A172 (cell line): ENCODE results near the gene GPR162. TPM values are rescaled to one million over a fixed set of nuclear protein-coding genes. Genes with fewer than 3 reads are reported as not detected.

Experiments used
- DNase-seq: peaks from one replicate; pipeline ENCODE4 v3.0.0-alpha.2; 2015; ENCODE audit warnings: low spot score
- total RNA-seq: library from RNA; depleted of rRNA; stranded (reverse); fragments of >200 nt; shearing (Covaris generic); gene quantifications from 2 replicates; pipeline ENCODE4 v1.2.3, GENCODE V29; 2014

GPR162 gene
- total RNA-seq, 1 experiment from 2014 or later: 5.3 TPM

DNA sequence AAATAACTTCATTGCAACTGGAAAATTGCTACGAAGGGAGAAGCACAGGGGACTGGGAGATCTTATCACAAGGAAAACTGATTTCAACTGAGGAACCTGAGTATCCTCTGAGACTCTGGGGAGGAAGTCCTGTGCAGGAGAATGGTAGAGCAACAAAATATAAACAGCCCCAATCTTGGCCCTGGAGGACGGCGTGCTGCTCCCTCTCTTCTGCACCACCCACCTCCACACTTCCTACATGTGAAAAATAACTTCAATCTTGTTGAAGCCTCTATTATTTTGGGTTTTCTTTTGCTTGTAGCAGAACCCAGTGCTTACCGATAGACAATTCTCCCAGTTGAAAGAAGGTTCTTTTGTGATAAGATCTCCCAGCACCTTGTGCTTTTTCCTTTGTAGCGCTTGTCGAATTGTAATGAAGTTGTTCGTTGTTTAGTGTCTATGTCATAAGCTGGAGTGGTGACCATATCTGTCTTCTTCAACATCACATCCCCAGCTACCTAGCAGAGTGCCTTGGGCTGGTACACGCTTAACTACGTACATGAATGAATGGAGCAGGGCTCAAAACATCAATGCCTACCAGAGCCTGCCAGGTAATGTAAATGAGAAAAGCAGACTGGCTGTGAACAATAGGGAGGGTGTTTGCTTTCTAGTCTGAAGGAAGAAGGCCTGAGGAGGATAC is 35.1 kb upstream of the GPR162 start:
- DNase-seq: no peak

DNA sequence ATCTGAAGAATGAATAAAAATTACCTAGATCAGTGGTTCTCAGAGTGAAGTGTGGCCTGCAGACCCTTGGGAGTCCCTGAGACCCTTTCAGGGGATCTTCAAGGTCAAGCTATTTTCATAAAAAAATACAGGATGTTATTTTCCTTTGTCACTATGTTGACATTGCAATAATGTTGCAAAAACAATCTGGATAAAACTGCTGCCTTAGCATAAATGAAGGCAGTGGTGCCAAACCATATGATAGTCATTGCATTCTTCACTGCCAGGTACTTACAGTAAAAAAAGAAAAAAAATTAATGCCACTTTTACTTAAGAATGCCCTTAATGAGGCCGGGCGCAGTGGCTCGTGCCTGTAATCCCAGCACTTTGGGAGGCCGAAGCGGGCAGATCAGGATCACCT is 34.3 kb upstream of the GPR162 start:
- no peak for DNase-seq

DNA sequence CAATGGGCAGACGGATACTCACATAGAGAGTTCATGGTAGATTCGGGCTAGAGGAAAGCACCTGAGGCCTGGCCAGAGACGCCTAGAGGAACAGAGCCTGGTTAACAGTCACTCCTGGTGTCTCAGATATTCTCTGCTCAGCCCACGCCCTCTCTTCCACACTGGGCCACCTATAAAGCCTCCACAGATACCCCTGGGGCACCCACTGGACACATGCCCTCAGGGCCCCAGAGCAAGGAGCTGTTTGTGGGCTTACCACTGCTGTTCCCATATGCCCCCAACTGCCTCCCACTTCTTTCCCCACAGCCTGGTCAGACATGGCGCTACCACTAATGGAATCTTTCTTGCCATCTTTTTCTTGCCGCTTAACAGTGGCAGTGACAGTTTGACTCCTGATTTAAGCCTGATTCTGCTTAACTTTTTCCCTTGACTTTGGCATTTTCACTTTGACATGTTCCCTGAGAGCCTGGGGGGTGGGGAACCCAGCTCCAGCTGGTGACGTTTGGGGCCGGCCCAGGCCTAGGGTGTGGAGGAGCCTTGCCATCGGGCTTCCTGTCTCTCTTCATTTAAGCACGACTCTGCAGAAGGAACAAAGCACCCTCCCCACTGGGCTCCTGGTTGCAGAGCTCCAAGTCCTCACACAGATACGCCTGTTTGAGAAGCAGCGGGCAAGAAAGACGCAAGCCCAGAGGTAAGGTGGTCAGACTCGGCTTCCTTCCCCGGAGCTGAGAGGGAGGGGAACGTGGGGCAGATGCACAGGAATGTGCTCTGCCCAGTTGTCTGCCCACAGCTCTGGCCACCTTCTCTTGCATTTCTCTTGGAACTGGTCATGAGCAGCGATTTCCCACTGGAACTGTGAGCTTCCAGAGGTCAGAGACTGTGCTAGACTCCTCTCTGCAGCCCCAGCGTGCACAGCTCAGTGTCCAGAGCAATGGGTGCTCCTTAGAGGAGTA is 32.4 kb upstream of the GPR162 start, which contains the start of gene CD4:
CD4 (plus strand) TSS at position 557 of the 953 bp plus-strand sequence. CDS start 10,611 bp downstream, outside the sequence.
- no peak for DNase-seq

DNA sequence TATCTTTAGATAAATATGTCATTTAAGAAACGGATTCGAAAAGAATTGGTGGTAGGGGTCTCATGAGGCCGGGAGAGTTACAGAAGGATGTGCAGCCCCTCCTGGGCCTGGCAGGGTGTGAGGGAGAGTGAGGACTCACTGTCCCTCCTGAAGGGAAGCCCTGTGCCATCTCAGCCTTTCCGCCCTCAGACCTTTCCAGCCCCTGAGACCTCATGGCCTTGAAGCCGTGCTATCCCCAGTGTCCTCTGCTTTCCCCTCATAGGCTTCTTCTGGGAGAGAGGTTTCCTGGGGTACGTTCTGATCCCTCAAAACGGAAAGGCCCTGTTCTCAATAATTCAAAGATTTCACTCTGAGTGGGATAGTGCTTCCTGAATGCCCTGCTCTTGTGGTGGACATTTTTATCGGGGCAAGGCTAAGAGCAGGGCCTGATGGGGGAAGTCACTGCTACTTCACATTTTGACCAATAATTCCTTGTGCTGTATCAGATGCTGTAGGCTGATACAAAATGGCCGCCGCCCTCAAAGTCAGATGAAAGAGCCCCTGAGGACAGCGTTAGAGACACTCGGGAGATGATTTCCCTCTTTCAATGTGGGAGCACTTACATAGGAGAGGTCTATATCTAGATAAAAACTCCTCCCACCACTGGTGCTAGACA is 31.0 kb upstream of the GPR162 start:
- DNase-seq: no peak

DNA sequence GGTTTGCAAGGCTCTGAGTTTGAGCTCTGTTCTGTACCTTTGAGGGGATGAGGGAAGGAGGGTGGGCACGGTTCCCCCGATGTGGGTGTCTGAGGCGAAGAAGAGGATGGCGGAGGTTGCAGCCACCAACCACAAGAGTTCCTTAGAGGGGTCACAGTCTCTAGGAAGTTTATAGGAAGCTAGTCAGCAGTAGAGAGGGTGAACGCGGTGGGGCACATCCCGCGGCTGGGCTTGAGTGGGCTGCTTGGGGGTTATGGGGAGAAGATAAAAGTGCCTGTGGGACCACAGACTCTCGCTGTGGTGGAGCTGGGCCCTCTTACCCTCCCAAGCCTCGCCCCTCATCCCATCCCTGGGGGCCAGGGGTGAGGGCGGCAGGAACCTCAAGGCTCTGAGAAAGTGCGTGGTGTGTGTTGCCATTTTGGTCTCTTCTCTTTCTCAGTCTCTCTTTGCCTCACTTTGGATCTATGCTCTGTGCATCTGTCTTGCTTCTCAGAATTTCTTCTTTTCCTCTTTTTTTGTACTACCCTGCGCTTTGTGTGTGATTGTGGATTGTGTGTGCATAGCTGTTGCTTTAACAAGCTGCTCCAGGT is 29.6 kb upstream of the GPR162 start:
- no peak for DNase-seq

DNA sequence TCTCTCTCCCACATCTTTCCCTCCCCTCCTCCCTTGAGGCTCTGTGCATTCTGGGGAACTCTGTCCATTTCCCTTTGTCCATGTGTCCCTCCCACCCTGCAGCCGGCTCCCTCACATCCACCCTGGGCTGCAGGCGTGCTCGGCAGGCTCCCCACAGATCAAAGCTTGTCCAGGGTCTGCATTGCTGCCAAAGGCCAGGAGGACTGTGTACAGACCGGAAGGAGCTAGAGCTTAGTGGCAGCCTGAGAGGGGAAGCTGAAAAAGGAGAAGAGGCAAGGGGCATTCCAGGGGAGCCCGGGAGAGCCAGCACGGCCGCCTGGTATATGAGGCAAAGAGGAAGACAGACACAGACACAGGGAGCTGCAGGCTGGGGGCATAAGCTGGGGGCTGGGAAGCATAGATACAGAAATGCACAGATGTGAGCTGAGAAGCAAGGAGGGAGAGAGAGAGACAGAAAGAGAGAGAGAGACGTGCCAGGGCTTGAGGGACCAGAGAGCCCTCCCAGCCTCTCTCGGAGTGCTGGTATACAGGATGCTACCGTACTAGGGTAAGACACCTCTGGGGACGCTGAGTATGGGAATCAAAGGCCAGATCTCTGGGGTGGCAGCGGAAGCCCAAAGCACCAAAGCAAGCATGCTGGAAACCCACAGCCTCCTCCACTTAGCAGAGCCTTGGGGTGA is 29.0 kb upstream of the GPR162 start:
- DNase-seq: no peak

DNA sequence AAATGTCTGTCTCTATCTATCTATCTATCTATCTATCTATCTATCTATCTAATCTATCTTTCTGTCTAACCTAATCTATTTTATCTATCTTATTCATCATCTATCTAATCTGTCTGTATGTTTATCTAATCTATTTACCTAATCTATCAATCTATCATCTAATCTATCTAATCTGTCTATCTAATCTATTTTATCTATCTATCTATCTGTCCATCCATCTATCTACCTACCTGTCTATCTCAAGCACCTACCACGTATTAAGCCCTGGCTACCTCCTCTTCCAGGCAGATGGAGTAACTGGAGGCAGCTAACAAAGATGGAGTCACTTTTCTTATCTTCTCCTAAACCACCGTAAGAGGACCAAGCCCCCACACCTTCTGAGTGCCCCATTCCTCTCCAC is 26.5 kb upstream of the GPR162 start:
- no peak for DNase-seq

DNA sequence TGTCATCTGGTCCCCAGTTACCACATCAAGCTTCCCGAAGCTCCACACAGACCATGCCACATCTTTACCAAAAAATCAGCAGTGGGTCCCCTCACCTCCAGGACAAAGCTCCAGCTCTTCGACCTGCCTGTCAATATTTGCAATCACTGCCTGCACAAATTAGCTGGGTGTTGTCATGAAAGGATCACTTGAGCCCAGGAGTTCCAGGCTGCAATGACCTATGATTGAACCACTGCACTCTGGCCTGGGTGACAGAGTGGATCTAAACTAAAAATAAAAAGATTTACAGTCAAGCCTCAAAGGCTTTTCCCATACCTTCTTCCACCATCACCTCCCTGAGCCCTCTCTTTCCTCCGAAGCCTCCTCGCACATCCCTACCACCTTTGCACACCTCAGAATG is 25.0 kb upstream of the GPR162 start:
- DNase-seq: no peak

DNA sequence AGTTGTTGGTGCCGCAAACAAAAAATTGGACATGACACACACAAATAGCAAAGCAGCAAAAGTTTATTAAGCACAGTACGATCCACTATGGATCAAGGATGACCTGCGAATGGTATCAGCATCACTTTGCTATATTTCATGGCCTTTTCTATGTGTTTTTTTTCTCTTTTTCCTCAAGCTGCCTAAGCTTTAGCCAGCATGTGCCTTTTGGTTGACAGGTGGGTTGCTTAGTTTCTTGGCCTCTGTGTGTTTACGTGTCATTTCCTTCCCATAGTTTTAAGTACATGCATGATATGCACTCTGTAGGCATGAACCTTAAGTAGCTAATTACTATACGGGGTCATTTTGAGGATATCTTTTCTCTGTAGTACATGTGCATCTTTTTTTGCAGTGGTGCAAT is 22.5 kb upstream of the GPR162 start:
- no peak for DNase-seq

DNA sequence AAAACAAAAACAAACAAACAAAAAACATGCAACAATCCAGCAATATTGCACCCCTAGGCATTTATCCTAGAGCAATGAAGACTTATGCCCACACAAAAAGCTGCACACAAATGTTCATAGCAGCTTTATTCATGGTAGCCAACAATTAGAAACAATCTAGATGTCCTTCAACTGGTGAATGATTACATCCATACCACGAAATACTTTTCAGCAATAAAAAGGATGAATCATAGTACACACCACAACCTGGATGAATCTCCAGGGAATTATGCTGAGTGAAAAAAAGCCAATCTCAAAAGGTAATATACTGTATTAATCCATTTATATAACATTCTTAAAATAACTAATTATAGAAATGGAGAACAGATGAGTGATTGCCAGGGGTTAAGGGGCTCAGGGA is 14.5 kb upstream of the GPR162 start:
- DNase-seq: no peak

DNA sequence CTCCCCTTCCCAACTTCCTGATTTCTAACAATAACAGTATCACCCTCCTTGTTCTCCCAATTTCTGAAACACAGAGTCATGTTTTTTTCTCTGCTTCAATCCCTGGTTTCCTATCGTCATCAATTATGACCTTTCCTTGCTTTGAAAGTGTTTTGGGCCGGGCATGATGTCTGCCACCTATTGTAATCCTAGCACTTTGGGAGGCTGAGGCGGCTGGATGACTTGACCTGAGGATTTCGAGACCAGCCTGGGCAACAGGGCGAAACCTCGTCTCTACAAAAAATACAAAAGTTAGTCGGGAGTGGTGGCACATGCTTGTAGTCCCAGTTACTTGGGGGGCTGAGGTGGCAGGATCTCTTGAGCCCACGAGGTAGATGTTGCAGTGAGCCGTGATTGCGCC is 12.6 kb upstream of the GPR162 start:
- no peak for DNase-seq

DNA sequence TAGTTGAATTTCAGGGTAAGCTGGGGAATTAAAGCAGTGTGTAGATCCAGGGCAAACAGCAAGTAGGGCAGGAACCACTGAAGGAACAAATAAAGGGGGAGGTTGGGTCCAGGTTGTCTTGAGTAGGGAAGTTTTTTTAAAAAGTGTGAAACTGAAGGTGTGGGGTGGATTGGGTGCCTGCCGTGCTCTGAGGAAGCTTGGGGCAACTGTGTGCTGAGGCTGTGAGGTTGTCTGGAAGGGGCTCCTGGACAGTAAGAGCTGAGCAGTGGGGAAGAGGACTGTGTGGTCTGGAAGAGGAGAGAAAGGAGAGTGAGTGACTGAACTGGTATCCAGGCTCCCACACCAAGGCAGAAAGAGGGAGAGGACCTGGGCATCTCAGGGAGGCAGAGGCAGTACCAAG is 10.9 kb upstream of the GPR162 start:
- no peak for DNase-seq

DNA sequence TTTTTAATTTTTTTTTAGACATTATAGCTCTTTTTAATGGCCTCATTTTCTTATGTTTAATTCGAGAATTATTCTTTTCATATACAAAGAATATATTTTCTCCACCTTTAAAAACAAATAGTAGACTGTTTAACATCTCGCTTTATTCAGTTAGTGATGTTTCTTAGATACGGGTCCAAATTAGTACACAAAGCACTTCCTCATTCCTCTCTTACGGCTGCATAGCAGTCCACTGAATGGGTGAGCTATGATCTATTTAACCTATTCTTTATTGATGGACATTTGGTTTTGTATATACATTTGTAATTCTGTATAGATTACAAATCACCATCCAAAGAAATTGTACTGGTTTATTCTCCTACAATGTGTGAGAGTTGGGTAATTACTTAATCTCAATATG is 8.3 kb upstream of the GPR162 start:
- DNase-seq: no peak

DNA sequence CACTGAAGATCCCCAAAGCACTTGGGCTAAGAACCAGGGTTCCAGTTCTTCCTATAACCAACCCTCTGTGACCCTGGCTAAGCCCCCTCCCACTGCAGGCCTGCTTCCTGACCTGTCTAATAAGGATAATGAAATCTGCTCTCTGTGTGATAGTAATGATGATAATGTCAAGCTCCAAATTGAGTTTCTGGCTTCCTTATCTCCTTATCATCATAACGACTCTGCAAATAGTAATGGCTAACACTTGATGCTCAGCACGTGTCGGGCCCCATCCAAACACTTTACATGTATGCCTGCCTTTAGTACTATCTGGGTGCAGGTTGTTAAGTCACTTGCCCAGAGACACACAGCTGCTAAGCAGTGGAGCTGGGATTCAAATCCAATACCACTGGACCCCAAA is 5.0 kb upstream of the GPR162 start:
- no peak for DNase-seq

DNA sequence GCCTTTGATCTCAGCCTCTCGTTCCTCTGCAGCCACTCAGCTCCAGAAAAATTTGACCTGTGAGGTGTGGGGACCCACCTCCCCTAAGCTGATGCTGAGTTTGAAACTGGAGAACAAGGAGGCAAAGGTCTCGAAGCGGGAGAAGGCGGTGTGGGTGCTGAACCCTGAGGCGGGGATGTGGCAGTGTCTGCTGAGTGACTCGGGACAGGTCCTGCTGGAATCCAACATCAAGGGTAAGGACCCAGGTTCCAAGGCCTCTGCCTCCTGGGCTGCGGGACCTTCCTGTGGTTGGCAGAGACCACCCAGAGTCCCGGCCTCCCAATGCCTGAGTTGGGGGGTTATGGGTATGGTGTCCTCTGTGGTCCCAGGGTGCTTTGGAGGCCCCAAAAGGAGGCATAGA is 4.5 kb upstream of the GPR162 start:
- no peak for DNase-seq

DNA sequence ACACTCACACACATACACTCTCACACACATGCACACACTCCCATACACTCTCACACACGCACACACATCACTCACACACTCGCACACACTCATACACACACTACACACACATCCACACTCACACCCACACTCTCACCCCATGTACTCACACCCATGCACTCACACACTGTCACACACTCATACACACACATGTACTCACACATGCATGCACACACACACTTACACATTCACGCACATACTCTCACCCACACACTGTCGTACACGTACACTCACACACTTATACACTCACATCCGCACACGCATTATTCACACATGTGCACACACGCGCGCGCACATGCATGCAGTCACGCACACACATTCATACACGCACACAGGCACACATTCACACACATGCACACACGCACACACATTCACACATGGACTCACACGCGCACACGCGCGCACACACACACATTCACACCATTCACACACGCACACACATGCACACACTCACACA is 3.9 kb upstream of the GPR162 start:
- DNase-seq: no peak

DNA sequence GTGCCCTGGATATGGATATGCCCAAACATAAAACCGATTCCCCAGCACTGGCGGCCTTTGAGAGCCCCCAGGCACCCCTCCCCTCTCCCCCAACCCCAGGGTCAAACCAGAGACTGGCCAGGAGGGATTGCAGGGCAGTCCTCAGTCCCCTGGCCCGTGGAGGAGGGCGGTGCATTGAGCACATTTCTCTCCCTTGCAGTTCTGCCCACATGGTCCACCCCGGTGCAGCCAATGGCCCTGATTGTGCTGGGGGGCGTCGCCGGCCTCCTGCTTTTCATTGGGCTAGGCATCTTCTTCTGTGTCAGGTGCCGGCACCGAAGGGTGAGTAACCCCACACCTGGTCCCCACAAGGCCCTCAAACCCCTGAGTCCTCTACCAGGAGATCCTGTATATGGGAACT is 3.4 kb upstream of the GPR162 start:
- no peak for DNase-seq

DNA sequence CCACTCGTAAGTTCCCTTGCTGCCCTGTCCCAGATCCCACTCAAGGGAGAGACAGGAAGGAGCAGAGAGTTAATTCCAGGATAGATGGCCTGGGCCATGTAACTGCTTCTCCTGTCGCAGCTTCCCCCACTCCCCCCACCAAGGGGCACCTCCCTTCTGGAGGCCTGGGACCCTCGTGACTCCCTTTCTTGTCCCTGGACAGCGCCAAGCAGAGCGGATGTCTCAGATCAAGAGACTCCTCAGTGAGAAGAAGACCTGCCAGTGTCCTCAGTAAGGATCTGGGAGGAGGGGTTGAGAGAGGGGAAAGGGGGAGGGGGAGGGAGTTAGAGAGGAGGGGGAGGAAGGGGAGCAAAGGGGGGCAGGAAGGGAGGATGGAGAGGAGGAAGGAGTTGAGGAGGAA is 3.0 kb upstream of the GPR162 start:
- DNase-seq: no peak

DNA sequence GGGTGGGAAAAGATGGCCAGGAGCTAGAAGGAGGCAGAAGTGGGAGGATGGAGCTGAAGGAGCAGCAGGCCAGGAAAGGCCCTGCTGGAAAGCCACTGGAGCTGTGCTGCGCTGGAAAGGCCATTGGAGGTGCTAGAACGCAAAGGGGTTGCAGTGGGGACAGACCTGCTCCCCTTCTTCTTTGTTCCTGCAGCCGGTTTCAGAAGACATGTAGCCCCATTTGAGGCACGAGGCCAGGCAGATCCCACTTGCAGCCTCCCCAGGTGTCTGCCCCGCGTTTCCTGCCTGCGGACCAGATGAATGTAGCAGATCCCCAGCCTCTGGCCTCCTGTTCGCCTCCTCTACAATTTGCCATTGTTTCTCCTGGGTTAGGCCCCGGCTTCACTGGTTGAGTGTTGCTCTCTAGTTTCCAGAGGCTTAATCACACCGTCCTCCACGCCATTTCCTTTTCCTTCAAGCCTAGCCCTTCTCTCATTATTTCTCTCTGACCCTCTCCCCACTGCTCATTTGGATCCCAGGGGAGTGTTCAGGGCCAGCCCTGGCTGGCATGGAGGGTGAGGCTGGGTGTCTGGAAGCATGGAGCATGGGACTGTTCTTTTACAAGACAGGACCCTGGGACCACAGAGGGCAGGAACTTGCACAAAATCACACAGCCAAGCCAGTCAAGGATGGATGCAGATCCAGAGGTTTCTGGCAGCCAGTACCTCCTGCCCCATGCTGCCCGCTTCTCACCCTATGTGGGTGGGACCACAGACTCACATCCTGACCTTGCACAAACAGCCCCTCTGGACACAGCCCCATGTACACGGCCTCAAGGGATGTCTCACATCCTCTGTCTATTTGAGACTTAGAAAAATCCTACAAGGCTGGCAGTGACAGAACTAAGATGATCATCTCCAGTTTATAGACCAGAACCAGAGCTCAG is 2.3 kb upstream of the GPR162 start:
- no peak for DNase-seq

DNA sequence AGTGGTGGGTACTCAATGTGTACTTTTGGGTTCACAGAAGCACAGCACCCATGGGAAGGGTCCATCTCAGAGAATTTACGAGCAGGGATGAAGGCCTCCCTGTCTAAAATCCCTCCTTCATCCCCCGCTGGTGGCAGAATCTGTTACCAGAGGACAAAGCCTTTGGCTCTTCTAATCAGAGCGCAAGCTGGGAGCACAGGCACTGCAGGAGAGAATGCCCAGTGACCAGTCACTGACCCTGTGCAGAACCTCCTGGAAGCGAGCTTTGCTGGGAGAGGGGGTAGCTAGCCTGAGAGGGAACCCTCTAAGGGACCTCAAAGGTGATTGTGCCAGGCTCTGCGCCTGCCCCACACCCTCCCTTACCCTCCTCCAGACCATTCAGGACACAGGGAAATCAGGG is 1.5 kb upstream of the GPR162 start:
- DNase-seq: no peak
